IPS-18c (cell line): ENCODE data around the gene CHAD.

ENCODE experiments used
- H3K4me3 ChIP-seq: 2 replicates; pipeline ENCODE4 v1.7.0; 2013; ENCODE audit warnings: low read depth, mild to moderate bottlenecking, low read length, moderate library complexity; ENCODE audit not compliant: insufficient read depth
- H3K9me3 ChIP-seq: one replicate; pipeline ENCODE4 v1.6.1; 2013; ENCODE audit warnings: mild to moderate bottlenecking, low read length, moderate library complexity; ENCODE audit not compliant: control insufficient read depth, insufficient read depth

Gene CHAD

GRCh38 chr17:50466371-50467113, 2.1 kb downstream of the CHAD start:
- no peak overlapping the region for H3K4me3 ChIP-seq
- no peaks in the 10 kb centered on the region for H3K9me3 ChIP-seq

- H3K4me3 ChIP-seq, result no peak overlapping the region
- no peaks in the 10 kb centered on the region for H3K9me3 ChIP-seq
Observed at GRCh38 chr17:50465635-50466034, 3.0 kb downstream of the CHAD start.

- H3K4me3 ChIP-seq, result no peak overlapping the region
- H3K9me3 ChIP-seq, result no peaks in the 10 kb centered on the region
Observed at GRCh38 chr17:50465171-50465570, 3.5 kb downstream of the CHAD start.

- Histone ChIP-seq H3K9me3 (no peaks in the 10 kb centered on the region), H3K4me3 (no peak overlapping the region)
Observed at GRCh38 chr17:50464736-50465135, 3.9 kb downstream of the CHAD start.

- H3K4me3 ChIP-seq, result no peak overlapping the region
Observed at GRCh38 chr17:50464121-50464520, 4.6 kb downstream of the CHAD start.

GRCh38 chr17:50462446-50462845, 6.2 kb downstream of the CHAD start:
- Histone ChIP-seq H3K9me3 (no peaks in the 10 kb centered on the region), H3K4me3 (no peak overlapping the region)

More at GRCh38 chr17:50464121-50464520, 4.6 kb downstream of the CHAD start:
- H3K9me3 ChIP-seq, result no peaks in the 10 kb centered on the region

GRCh38 chr17:50461550-50462132, 7.0 kb downstream of the CHAD start:
- H3K4me3 ChIP-seq, result no peak overlapping the region
- H3K9me3 ChIP-seq, result no peaks in the 10 kb centered on the region

- no peaks in the 10 kb centered on the region for H3K9me3 ChIP-seq
- no peak overlapping the region for H3K4me3 ChIP-seq
Observed at GRCh38 chr17:50460831-50461526, 7.7 kb downstream of the CHAD start.

GRCh38 chr17:50459756-50460155, 8.9 kb downstream of the CHAD start:
- Histone ChIP-seq H3K4me3 (no peak overlapping the region), H3K9me3 (no peaks in the 10 kb centered on the region)

- H3K4me3 ChIP-seq, result no peak overlapping the region
Observed at GRCh38 chr17:50458701-50459676, 9.7 kb downstream of the CHAD start.

GRCh38 chr17:50458270-50458669, 10.4 kb downstream of the CHAD start:
- H3K4me3 ChIP-seq, result no peak overlapping the region

More at GRCh38 chr17:50458701-50459676, 9.7 kb downstream of the CHAD start:
- no peaks in the 10 kb centered on the region for H3K9me3 ChIP-seq

GRCh38 chr17:50457621-50458020, 11.1 kb downstream of the CHAD start:
- Histone ChIP-seq H3K9me3 (no peaks in the 10 kb centered on the region), H3K4me3 (no peak overlapping the region)

More at GRCh38 chr17:50458270-50458669, 10.4 kb downstream of the CHAD start:
- no peaks in the 10 kb centered on the region for H3K9me3 ChIP-seq

- Histone ChIP-seq H3K9me3 (no peaks in the 10 kb centered on the region), H3K4me3 (no peak overlapping the region)
Observed at GRCh38 chr17:50453901-50454300, 14.8 kb downstream of the CHAD start.

- H3K4me3 ChIP-seq, result no peak overlapping the region
Observed at GRCh38 chr17:50452630-50453300, 15.9 kb downstream of the CHAD start.

GRCh38 chr17:50451943-50452629, 16.6 kb downstream of the CHAD start:
- Histone ChIP-seq H3K9me3 (no peaks in the 10 kb centered on the region), H3K4me3 (no peak overlapping the region)

More at GRCh38 chr17:50452630-50453300, 15.9 kb downstream of the CHAD start:
- no peaks in the 10 kb centered on the region for H3K9me3 ChIP-seq

GRCh38 chr17:50448643-50449042, 20.0 kb downstream of the CHAD start:
- Histone ChIP-seq H3K9me3 (no peaks in the 10 kb centered on the region), H3K4me3 (no peak overlapping the region)
